HL-60 (cell line): ENCODE measurements around the gene EPHA6.

Experiments
- DNase-seq, 2 experiments: peaks; one replicate each; pipeline ENCODE4 v3.0.0-alpha.2; 2010 to 2020; ENCODE audit warnings: low read depth in 1 of 2, low spot score in 1 of 2
- H3K27ac ChIP-seq: fragments of 250-450 bp; sonication (Bioruptor Pico); replicated peaks from 2 replicates; pipeline ENCODE4 v1.5.1; 2020; ENCODE audit warnings: mild to moderate bottlenecking, moderate library complexity
- H3K27me3 ChIP-seq: fragments of 250-450 bp; sonication (Bioruptor Pico); 2 replicates; pipeline ENCODE4 v1.5.1; 2021; ENCODE audit warnings: mild to moderate bottlenecking, moderate library complexity; ENCODE audit not compliant: insufficient read depth, poor library complexity, severe bottlenecking
- H3K4me3 ChIP-seq: replicated peaks from 2 replicates; pipeline ENCODE4 v1.5.1; 2011; ENCODE audit warnings: mild to moderate bottlenecking, control low read depth, low read length; ENCODE audit not compliant: insufficient read depth
- GABPA ChIP-seq: IDR thresholded peaks from 2 replicates; pipeline ENCODE4 v1.6.1; 2012; ENCODE audit warnings: low read depth
- POLR2AphosphoS5 ChIP-seq: IDR thresholded peaks from 2 replicates; pipeline ENCODE4 v1.6.1; 2012; ENCODE audit warnings: low read depth
- SPI1 ChIP-seq: IDR thresholded peaks from 2 replicates; pipeline ENCODE4 v1.6.1; 2012; ENCODE audit warnings: low read depth, mild to moderate bottlenecking, borderline replicate concordance
- TF ChIP-seq, protein P1 (sequence below): IDR thresholded peaks from 2 replicates; pipeline ENCODE4 v1.6.1; 2012; ENCODE audit warnings: low read depth; ENCODE audit not compliant: insufficient replicate concordance
- TF ChIP-seq, protein P2 (sequence below): IDR thresholded peaks from one replicate; pipeline ENCODE4 v1.5.1; 2011; ENCODE audit warnings: low read length, control low read depth, inconsistent platforms; ENCODE audit not compliant: insufficient read depth

Gene EPHA6

DNA sequence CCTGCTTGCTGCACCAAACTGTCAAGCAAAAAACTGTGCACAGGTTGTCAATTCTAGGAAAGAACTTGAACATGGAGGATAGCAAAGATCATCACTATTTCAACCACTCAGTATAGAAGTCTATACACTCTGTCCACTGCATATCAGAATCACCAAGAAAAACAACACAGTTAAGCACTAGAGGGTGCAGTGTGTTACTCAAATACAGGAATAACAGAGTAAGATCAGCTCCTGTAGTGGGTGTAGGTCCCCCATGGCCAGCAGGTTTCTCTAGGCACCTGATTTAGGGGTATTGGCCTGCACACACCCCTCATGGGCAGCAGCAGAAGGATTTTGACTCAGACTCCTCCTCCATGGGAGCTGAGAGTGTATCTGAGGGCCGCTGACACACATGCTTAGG is 464.1 kb downstream of the EPHA6 start:
- no peaks in the 10 kb centered on the region for H3K27me3 ChIP-seq
- H3K4me3 ChIP-seq = no peak overlapping the region
- TF ChIP-seq, protein P1, sequence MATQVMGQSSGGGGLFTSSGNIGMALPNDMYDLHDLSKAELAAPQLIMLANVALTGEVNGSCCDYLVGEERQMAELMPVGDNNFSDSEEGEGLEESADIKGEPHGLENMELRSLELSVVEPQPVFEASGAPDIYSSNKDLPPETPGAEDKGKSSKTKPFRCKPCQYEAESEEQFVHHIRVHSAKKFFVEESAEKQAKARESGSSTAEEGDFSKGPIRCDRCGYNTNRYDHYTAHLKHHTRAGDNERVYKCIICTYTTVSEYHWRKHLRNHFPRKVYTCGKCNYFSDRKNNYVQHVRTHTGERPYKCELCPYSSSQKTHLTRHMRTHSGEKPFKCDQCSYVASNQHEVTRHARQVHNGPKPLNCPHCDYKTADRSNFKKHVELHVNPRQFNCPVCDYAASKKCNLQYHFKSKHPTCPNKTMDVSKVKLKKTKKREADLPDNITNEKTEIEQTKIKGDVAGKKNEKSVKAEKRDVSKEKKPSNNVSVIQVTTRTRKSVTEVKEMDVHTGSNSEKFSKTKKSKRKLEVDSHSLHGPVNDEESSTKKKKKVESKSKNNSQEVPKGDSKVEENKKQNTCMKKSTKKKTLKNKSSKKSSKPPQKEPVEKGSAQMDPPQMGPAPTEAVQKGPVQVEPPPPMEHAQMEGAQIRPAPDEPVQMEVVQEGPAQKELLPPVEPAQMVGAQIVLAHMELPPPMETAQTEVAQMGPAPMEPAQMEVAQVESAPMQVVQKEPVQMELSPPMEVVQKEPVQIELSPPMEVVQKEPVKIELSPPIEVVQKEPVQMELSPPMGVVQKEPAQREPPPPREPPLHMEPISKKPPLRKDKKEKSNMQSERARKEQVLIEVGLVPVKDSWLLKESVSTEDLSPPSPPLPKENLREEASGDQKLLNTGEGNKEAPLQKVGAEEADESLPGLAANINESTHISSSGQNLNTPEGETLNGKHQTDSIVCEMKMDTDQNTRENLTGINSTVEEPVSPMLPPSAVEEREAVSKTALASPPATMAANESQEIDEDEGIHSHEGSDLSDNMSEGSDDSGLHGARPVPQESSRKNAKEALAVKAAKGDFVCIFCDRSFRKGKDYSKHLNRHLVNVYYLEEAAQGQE = no peak
- no peak for TF ChIP-seq POLR2AphosphoS5
- TF ChIP-seq GABPA = no peak
- TF ChIP-seq SPI1 = no peak
- no peak for DNase-seq
- H3K27ac ChIP-seq = no peak overlapping the region

DNA sequence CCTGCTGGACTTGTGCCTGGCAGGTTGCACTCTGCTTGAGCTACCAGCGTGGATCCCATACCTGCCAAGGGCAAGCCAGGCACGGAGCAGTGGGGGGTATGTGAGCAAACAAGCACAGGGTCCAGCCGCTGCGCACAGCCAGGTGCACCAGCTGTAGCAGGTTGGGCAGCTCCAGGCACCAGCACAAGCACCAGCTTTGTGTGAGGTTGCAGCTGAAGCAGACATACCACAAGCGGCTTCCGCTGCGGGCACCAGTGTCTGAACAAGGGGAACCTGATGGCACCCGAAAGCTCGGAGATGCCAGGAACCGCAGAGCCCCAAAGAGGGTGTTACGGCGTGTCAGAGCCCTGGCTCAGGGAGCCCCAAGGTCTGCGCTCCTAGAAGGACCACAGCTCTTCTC is 477.5 kb downstream of the EPHA6 start:
- DNase-seq = no peak
- Histone ChIP-seq H3K27me3 (no peaks in the 10 kb centered on the region), H3K27ac (no peak overlapping the region), H3K4me3 (no peak overlapping the region)
- TF ChIP-seq, protein P2, sequence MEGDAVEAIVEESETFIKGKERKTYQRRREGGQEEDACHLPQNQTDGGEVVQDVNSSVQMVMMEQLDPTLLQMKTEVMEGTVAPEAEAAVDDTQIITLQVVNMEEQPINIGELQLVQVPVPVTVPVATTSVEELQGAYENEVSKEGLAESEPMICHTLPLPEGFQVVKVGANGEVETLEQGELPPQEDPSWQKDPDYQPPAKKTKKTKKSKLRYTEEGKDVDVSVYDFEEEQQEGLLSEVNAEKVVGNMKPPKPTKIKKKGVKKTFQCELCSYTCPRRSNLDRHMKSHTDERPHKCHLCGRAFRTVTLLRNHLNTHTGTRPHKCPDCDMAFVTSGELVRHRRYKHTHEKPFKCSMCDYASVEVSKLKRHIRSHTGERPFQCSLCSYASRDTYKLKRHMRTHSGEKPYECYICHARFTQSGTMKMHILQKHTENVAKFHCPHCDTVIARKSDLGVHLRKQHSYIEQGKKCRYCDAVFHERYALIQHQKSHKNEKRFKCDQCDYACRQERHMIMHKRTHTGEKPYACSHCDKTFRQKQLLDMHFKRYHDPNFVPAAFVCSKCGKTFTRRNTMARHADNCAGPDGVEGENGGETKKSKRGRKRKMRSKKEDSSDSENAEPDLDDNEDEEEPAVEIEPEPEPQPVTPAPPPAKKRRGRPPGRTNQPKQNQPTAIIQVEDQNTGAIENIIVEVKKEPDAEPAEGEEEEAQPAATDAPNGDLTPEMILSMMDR = no peak
- TF ChIP-seq, protein P1 = no peak
- TF ChIP-seq GABPA (no peak), SPI1 (no peak), POLR2AphosphoS5 (no peak)

DNA sequence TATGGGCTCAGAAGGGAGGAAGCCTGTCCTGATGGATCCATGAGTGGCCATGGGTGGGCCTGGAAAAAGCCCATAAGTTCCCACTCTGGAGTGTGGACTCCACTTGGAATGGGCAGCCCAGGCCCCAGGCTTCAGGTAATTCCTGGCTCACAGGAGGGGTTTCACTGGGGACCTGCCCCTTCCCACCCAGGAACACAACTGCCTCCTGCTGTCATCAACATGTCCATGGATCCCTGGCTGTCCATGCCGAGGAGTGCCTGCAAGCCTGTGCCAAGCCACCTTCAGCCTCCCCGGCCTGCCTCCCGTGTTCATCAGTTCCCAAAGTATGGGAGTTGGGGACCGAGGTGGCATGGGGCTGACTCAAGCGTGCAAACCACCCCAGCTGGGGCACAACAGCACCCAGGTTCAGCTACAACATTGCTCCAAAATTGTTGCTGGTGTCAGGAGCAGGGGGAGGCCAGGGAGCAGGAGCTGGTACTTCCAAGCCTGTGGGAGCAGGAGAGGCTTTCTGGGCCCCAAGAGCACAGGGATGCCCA is 479.3 kb downstream of the EPHA6 start:
- TF ChIP-seq, protein P1 = no peak
- DNase-seq = no peak
- Histone ChIP-seq H3K4me3 (no peak overlapping the region), H3K27me3 (no peaks in the 10 kb centered on the region), H3K27ac (no peak overlapping the region)

DNA sequence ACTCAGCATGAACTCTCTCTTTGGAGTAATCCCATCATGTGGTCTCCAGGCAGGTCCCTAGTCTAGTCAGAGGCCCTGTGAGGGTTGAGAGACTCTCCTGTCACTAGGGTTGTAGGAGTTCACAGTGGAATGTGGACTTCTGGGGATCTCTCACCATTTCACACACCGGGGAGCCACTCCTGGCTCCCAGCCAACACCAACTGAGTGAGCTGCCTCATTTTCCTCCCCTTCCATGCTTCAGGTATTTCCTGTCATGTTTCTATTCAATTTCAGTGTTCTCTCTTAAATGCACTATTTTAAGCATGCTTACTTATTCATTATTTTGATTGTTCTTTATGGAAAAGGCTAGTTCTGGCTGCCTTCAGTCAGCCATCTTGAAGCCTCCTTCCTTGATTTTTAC is 482.6 kb downstream of the EPHA6 start:
- TF ChIP-seq GABPA (no peak), POLR2AphosphoS5 (no peak), SPI1 (no peak)
- TF ChIP-seq, protein P2 = no peak
- TF ChIP-seq, protein P1 = no peak
- H3K27me3 ChIP-seq = no peaks in the 10 kb centered on the region
- no peak overlapping the region for H3K4me3 ChIP-seq
- no peak overlapping the region for H3K27ac ChIP-seq
- DNase-seq = no peak
